GM19397 (cell line): ENCODE data around the gene GBF1.

Source experiments
- ATAC-seq: cut with Tn5 transposase; IDR thresholded peaks from one replicate; pipeline ENCODE4 v1.9.1; 2021; ENCODE audit warnings: mild to moderate bottlenecking, moderate library complexity; ENCODE audit not compliant: unreplicated experiment

The GBF1 gene

GRCh38 chr10:102420714-102421506 is 175.6 kb downstream of the GBF1 start, which contains the start of gene FBXL15:
TSS of gene FBXL15 (plus strand) at chr10:102420836. CDS start at chr10:102421130, 294 bp downstream.
- ATAC-seq, result peak; percentile 75

- peak; percentile 3 for ATAC-seq
Observed at GRCh38 chr10:102421507-102421756, 176.1 kb downstream of the GBF1 start.

- ATAC-seq, result peak; percentile 1
Observed at GRCh38 chr10:102421757-102422512, 176.6 kb downstream of the GBF1 start.

- ATAC-seq, result no peak
Observed at GRCh38 chr10:102422545-102423129, 177.3 kb downstream of the GBF1 start.

DNA sequence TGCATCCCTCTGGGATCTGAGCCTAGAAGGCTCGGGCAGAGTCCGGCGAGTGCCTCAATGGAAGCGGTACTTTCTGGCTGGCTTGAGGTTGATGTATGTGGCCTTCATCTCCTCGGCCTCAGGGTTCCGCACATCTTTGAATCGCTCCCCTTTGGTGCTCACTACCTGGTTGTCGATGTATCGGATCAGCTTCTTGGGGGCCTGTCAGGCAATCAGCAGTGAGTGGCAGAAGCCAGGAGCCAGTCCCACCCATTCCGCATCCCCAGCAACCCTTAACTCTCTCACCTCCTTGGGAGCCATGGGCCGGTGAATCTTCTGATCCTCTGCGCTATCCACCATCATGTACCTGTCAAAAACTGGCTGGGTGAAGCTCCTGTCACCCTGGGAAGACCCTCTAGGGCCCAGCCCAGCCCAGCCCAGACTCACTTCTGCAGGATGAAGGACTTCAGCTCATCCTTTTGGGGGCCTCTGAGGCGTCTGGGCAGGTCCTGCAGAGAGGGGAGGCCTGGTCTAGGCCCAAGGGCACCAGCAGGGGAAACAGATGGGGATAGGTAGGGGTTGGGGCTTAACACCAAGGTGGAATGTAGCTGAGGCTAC is 178.1 kb downstream of the GBF1 start:
- ATAC-seq, result no peak

- ATAC-seq, result no peak
Observed at GRCh38 chr10:102424145-102424544, 178.8 kb downstream of the GBF1 start.

DNA sequence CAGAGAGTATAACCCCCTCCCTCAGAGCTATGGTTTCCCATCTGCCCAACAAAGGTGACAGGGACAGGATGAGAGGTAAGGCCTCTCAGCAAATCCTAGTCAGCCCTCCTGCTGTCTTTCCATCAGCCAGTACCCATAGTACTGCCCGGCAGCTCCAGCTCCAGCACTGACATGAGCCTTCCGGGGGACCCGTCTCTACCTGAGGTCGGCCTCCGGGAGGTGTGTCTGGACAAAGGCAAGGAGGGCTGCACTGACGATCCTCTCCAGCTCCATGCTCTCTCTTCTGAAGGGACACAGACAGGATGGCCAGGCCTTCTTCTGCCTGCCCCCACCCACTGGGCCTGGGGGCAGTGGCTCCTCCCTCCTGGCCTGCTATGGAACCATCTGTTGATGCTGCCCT is 179.6 kb downstream of the GBF1 start:
- no peak for ATAC-seq

DNA sequence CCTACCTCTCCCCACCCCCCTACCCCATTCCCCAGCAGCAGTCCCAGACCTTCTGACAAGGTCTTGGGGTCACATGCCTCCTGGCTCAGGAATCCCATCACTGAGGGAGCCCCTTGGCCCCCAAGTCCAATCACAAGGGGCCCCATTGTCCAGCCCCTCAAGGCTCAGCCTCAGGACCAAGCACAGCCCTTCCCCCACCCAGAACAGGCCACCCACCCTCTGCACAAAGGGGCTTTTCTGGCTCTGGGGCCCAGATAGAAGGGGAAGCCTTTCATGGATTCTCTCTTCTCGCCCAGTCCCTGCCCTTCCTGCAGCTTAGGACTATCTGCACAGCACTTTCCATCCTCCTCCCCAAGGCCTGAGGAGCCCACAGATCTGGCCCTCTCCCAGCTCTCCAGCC is 180.1 kb downstream of the GBF1 start:
- no peak for ATAC-seq

DNA sequence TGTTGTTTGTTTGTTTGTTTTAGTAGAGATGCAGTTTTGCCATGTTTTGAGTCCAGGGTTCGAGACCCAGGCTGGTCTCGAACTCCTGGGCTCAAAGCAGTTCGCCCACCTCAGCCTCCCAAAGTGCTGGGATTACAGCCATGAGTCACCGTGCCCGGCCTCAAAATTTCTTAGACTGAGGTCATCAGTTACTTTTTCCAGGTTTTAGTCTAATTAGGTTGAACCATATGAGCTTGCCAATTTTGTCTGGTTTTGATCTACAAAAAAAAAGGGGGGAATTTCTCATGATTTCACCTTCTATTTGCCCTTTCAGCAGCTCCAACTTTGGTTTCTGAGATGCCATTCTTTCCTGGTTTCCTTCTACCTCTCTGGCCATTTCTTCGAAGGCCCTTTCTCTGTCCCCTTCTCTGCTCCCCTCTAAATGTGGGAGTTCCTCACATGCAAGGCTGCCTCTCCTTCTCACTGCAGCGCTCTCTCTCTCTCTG is 181.5 kb downstream of the GBF1 start:
- no peak for ATAC-seq

DNA sequence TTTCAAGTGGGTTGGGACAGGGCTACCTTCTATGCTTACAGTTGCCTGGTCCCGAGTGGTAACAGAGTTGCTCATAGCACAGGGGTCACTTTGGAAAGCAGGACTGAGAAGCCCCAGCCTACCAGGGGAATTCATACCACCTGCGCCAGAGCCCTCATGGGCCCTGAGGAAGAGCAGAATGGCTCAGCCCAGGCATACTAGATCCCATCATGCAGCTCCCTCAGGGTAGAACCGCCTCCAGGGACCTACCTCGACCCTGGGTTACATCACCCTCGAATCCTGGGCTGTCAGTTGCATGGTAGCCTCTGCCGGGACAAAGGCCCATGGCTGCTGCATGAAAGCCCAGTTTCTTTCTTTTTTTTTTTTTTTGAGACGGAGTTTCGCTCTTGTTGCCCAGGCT is 184.1 kb downstream of the GBF1 start:
- no peak for ATAC-seq

DNA sequence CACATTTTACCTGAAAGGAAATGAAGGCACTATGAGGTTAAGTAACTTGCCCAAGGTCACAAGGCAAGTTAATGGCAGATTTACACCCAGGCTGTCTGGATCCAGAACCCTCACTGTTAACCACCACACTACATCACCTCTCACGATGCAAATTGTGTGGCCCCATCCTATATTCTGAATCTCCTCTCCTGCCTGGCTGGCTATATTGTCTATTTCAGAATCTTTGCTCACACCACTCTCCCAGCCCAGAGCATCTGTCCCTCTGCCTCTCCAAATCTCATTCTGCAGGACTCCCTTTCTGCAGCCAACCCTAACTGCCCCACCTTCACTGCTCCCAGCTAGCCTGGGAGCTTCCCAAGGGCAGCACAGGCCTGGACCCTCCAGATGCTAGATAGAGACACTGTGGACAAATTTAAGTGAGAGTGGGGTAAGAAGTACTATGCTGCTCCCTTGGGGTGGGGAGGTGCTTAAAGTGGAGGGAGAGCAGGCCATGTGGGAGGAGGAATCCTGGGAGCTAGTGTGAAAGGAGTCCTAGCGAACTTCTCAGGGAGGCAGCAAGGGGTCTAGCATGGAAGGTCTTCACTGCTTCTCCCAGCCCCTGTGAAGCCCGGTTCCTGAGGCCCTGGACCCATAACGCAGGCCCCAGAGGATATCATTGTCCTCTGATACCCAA is 186.3 kb downstream of the GBF1 start:
- no peak for ATAC-seq
